ENCODE data around the gene KCNK3. TPM values are rescaled to one million over a fixed set of nuclear protein-coding genes. Genes with fewer than 3 reads are reported as not detected.

Gene KCNK3
- total and polyA plus RNA-seq, 2 donors (not counting 1 experiment from before 2014, with no cell fraction given), result not detected

- ChIA-PET POLR2A (no interaction called here), CTCF (no interaction called here)
- TF ChIP-seq CTCF (IDR thresholded peaks at IDR 0.05), result no peak
- no peak for TF ChIP-seq EZH2 (IDR thresholded peaks at IDR 0.05; ENCODE audit: borderline replicate concordance, insufficient read depth, low read depth, low read length, poor library complexity, severe bottlenecking)
- DNase-seq, result no peak
- H3K27me3 Mint-ChIP-seq, result peaks cover 10% of the 10 kb centered on the region
- 89% methylated on average over 12 of the region's 13 CpGs for WGBS (ENCODE audit: insufficient coverage)
- Histone ChIP-seq H3K27me3 (replicated peaks in 1 of 4; ENCODE audit: control extremely low read depth in 1 of 4, control insufficient read depth in 3 of 4, insufficient read depth in 4 of 4, low read length in 3 of 4) (no peaks in the 10 kb centered on the region), H3K4me3 (ENCODE audit: control extremely low read depth in 1 of 5, extremely low read depth in 1 of 5, insufficient read depth in 1 of 5, low read depth in 2 of 5, low read length in 4 of 5) (no peak overlapping the region), H3K4me2 (replicated peaks; ENCODE audit: low read depth, low read length, poor library complexity, severe bottlenecking) (no peak overlapping the region), H3K79me2 (ENCODE audit: control insufficient read depth, insufficient read depth, low read length) (no peaks in the 10 kb centered on the region), H3K27ac (ENCODE audit: low read length in 2 of 2) (no peak overlapping the region), H3K9ac (ENCODE audit: low read length) (no peak overlapping the region), H3K36me3 (replicated peaks in 1 of 2; ENCODE audit: control extremely low read depth in 1 of 2, control insufficient read depth in 1 of 2, extremely low read depth in 1 of 2, insufficient read depth in 2 of 2, low read length in 1 of 2) (no peaks in the 10 kb centered on the region), H3K9me3 (ENCODE audit: control extremely low read depth in 1 of 3, control insufficient read depth in 2 of 3, insufficient read depth in 1 of 3, low read length in 2 of 3) (no peaks in the 10 kb centered on the region), H3K4me1 (ENCODE audit: control insufficient read depth in 2 of 2, insufficient read depth in 2 of 2, low read length in 2 of 2) (no peaks in the 10 kb centered on the region), H4K20me1 (ENCODE audit: control insufficient read depth, insufficient read depth, low read length, poor library complexity, severe bottlenecking) (no peaks in the 10 kb centered on the region), H2AFZ (ENCODE audit: insufficient read depth, low read depth, low read length, poor library complexity, severe bottlenecking) (no peak overlapping the region)
- no peaks in the 10 kb centered on the region for H3K4me1 Mint-ChIP-seq
- H3K9me3 Mint-ChIP-seq (ENCODE audit: insufficient read depth), result no peaks in the 10 kb centered on the region
- no peak overlapping the region for H3K4me3 Mint-ChIP-seq
- no peak for ATAC-seq (ENCODE audit: low read depth)
- H3K27ac Mint-ChIP-seq, result no peak overlapping the region
- intact Hi-C loops (cut with micrococcal nuclease), result no loop called here
These were observed 23.2 kb downstream of the KCNK3 start for GRCh38 chr2:26715528-26716270.

GRCh38 chr2:26716340-26716739 lies 23.8 kb downstream of the KCNK3 start:
- no peak overlapping the region for H3K4me3 ChIP-seq (ENCODE audit: control extremely low read depth in 1 of 5, extremely low read depth in 1 of 5, insufficient read depth in 1 of 5, low read depth in 2 of 5, low read length in 4 of 5)
- H3K9ac ChIP-seq (ENCODE audit: low read length), result no peak overlapping the region
- H3K4me2 ChIP-seq (replicated peaks; ENCODE audit: low read depth, low read length, poor library complexity, severe bottlenecking), result no peak overlapping the region
- H3K9me3 ChIP-seq (ENCODE audit: control extremely low read depth in 1 of 3, control insufficient read depth in 2 of 3, insufficient read depth in 1 of 3, low read length in 2 of 3), result no peaks in the 10 kb centered on the region
- H3K36me3 ChIP-seq (replicated peaks in 1 of 2; ENCODE audit: control extremely low read depth in 1 of 2, control insufficient read depth in 1 of 2, extremely low read depth in 1 of 2, insufficient read depth in 2 of 2, low read length in 1 of 2), result no peaks in the 10 kb centered on the region
- H3K4me1 Mint-ChIP-seq, result no peaks in the 10 kb centered on the region
- WGBS (ENCODE audit: insufficient coverage), result 89% methylated on average over 1 of the region's 3 CpGs
- no peak overlapping the region for H3K27ac ChIP-seq (ENCODE audit: low read length in 2 of 2)
- ChIA-PET CTCF (no interaction called here), POLR2A (no interaction called here)
- no peaks in the 10 kb centered on the region for H3K9me3 Mint-ChIP-seq (ENCODE audit: insufficient read depth)
- no peaks in the 10 kb centered on the region for H3K27me3 ChIP-seq (replicated peaks in 1 of 4; ENCODE audit: control extremely low read depth in 1 of 4, control insufficient read depth in 3 of 4, insufficient read depth in 4 of 4, low read length in 3 of 4)
- no peaks in the 10 kb centered on the region for H3K79me2 ChIP-seq (ENCODE audit: control insufficient read depth, insufficient read depth, low read length)
- peaks cover 10% of the 10 kb centered on the region for H3K27me3 Mint-ChIP-seq
- no peak overlapping the region for H3K4me3 Mint-ChIP-seq
- DNase-seq (no peak), ATAC-seq (ENCODE audit: low read depth) (no peak)
- no peaks in the 10 kb centered on the region for H4K20me1 ChIP-seq (ENCODE audit: control insufficient read depth, insufficient read depth, low read length, poor library complexity, severe bottlenecking)
- no peak overlapping the region for H3K27ac Mint-ChIP-seq
- no peaks in the 10 kb centered on the region for H3K4me1 ChIP-seq (ENCODE audit: control insufficient read depth in 2 of 2, insufficient read depth in 2 of 2, low read length in 2 of 2)
- TF ChIP-seq EZH2 (IDR thresholded peaks at IDR 0.05; ENCODE audit: borderline replicate concordance, insufficient read depth, low read depth, low read length, poor library complexity, severe bottlenecking), result no peak
- TF ChIP-seq CTCF (IDR thresholded peaks at IDR 0.05), result no peak
- intact Hi-C loops (cut with micrococcal nuclease), result no loop called here
- H2AFZ ChIP-seq (ENCODE audit: insufficient read depth, low read depth, low read length, poor library complexity, severe bottlenecking), result no peak overlapping the region

Data from B cell (primary cell).